Measurements from ENCODE around the gene GPC6. TPM values are rescaled to one million over a fixed set of nuclear protein-coding genes. Genes with fewer than 3 reads are reported as not detected.

Gene GPC6
- total RNA-seq, 1 donor from 2014 or later: not detected

DNA sequence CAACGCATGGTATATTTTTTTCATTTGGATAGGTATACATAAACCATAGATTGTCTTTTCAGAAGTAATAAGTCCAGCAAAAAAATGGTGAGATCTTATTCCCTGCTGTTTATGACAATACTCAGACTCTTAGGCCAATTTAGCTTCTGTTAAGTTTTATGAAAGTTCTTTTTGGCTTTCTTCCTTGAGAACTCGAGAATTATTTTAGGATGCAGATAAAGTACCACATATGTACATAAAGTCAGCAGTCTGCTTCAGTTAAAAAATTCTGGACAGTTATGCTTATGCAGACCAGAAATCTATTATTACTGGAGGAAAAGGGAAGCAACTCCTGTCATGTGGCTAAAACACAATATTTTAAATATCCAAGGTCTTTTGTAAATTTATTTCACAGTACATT, 422.9 kb downstream of the GPC6 start:
- Mint-ChIP-seq H3K4me1 (no peaks in the 10 kb centered on the region), H3K27me3 (no peaks in the 10 kb centered on the region), H3K36me3 (ENCODE audit: low read depth) (no peaks in the 10 kb centered on the region), H3K9me3 (peaks cover 3% of the 10 kb centered on the region), H3K27ac (no peak overlapping the region), H3K4me3 (no peak overlapping the region)
- ChIA-PET CTCF (no interaction called here), POLR2A (no interaction called here)
- ATAC-seq (ENCODE audit: low read depth) (no peak), DNase-seq (no peak)
- intact Hi-C loops (cut with micrococcal nuclease): no loop called here
- TF ChIP-seq CTCF (IDR thresholded peaks at IDR 0.05): no peak

GRCh38 chr13:93653776-93654175, 427.2 kb downstream of the GPC6 start:
- ATAC-seq (ENCODE audit: low read depth) (no peak), DNase-seq (no peak)
- Mint-ChIP-seq H3K4me1 (no peaks in the 10 kb centered on the region), H3K27ac (no peak overlapping the region), H3K36me3 (ENCODE audit: low read depth) (no peaks in the 10 kb centered on the region), H3K27me3 (no peaks in the 10 kb centered on the region), H3K9me3 (peaks cover under 1% of the 10 kb centered on the region), H3K4me3 (no peak overlapping the region)
- POLR2A ChIA-PET: no interaction called here
- CTCF ChIA-PET: no interaction called here
- intact Hi-C loops (cut with micrococcal nuclease): no loop called here
- TF ChIP-seq CTCF (IDR thresholded peaks at IDR 0.05): no peak

- Mint-ChIP-seq H3K4me1 (no peaks in the 10 kb centered on the region), H3K27ac (no peak overlapping the region), H3K9me3 (peaks cover 5% of the 10 kb centered on the region), H3K4me3 (no peak overlapping the region), H3K36me3 (ENCODE audit: low read depth) (no peaks in the 10 kb centered on the region), H3K27me3 (no peaks in the 10 kb centered on the region)
- TF ChIP-seq CTCF (IDR thresholded peaks at IDR 0.05): no peak
- DNase-seq (no peak), ATAC-seq (ENCODE audit: low read depth) (no peak)
- ChIA-PET CTCF (no interaction called here), POLR2A (no interaction called here)
- intact Hi-C loops (cut with micrococcal nuclease): no loop called here
Observed at GRCh38 chr13:93655154-93655553, 428.5 kb downstream of the GPC6 start.

DNA sequence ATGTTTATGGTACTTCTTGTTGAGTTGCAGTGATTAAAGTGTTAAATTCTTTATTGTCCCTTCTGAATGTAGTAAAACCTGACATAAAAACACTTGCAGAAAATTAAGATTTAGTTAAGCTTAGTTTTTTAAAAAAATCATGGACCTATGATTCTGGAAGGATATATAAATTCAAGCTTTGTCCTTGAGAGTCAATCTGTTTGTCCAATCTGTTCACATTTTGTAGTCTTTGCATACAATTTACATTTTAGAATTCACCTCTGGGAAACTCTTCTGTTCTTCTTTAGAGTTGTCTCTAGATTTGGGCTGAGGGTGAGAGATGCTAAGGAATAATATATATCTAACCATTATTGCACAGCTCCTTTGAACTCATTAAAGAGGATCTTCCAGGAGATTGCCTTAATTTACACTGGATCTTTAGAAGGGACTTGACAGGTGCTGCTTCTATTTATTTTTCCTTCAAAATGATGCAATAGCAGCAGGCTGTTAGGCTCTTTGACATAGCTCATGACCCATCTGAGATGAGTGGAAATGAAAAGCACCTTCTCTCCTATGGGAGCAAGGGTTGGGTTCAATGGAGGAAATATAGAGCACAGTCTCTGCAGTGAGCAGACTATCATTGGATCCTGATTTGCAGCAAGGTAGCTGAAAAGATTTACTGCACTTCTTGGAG, 433.9 kb downstream of the GPC6 start:
- Mint-ChIP-seq H3K4me3 (no peak overlapping the region), H3K9me3 (peaks cover 5% of the 10 kb centered on the region), H3K4me1 (no peaks in the 10 kb centered on the region), H3K36me3 (ENCODE audit: low read depth) (no peaks in the 10 kb centered on the region), H3K27me3 (no peaks in the 10 kb centered on the region), H3K27ac (no peak overlapping the region)
- no peak for TF ChIP-seq CTCF (IDR thresholded peaks at IDR 0.05)
- DNase-seq: no peak
- intact Hi-C loops (cut with micrococcal nuclease): no loop called here
- POLR2A ChIA-PET: no interaction called here
- CTCF ChIA-PET: no interaction called here
- no peak for ATAC-seq (ENCODE audit: low read depth)

DNA sequence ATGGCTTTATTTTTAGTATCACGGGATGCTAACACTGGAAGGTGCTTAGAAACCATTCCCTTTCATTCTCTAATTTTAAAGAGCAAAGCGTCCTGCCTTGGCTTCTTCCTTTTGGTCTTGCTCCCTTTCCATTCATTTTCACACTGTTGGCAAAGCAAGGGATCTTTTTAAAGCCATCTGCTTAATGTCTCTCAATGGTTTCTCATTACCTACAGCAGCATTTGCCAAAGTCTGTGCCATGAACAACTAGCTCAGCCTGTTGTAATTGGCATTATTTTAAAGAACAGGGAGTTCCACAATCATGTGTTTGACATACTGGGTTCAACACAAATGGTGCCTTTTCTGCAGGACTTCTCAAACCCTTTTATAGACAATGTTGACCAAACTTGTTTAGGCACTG, 444.3 kb downstream of the GPC6 start:
- CTCF ChIA-PET: no interaction called here
- peaks cover 4% of the 10 kb centered on the region for H3K9me3 Mint-ChIP-seq
- no peak for ATAC-seq (ENCODE audit: low read depth)
- H3K27me3 Mint-ChIP-seq: no peaks in the 10 kb centered on the region
- H3K36me3 Mint-ChIP-seq (ENCODE audit: low read depth): no peaks in the 10 kb centered on the region
- DNase-seq: no peak
- intact Hi-C loops (cut with micrococcal nuclease): no loop called here
- H3K27ac Mint-ChIP-seq: no peak overlapping the region
- TF ChIP-seq CTCF (IDR thresholded peaks at IDR 0.05): no peak
- H3K4me3 Mint-ChIP-seq: no peak overlapping the region
- POLR2A ChIA-PET: no interaction called here
- H3K4me1 Mint-ChIP-seq: no peaks in the 10 kb centered on the region
